NCI-H1092 treated with DMSO at 0.1 percent for 48 hours (cell line): Measurements from ENCODE around the gene ZNF169.
"Not testable (repeated sequence)": the region's sequence is repeated elsewhere in the genome, so short reads cannot be mapped to it uniquely, and the experiment has no call there.

Experiments
- DNase-seq: peaks from one replicate; lab custom pipeline; 2025; lab: John Stamatoyannopoulos, UW

The ZNF169 gene

GRCh38 chr9:94287877-94288513, 28.9 kb downstream of the ZNF169 start:
- DNase-seq = no peak

GRCh38 chr9:94289691-94290090, 30.6 kb downstream of the ZNF169 start:
- DNase-seq = no peak

- DNase-seq = no peak
These were observed 40.0 kb downstream of the ZNF169 start for GRCh38 chr9:94298949-94299599.

GRCh38 chr9:94300470-94301301, 41.6 kb downstream of the ZNF169 start:
- DNase-seq = no peak

GRCh38 chr9:94301583-94301982, 42.5 kb downstream of the ZNF169 start:
- DNase-seq = no peak

GRCh38 chr9:94302426-94302825, 43.3 kb downstream of the ZNF169 start:
- no peak for DNase-seq

- no peak for DNase-seq
These were observed 44.2 kb downstream of the ZNF169 start for GRCh38 chr9:94303321-94303720.

GRCh38 chr9:94315034-94315984, 56.2 kb downstream of the ZNF169 start:
- DNase-seq = not testable (repeated sequence)

GRCh38 chr9:94316236-94316635, 57.1 kb downstream of the ZNF169 start:
- not testable (repeated sequence) for DNase-seq

- not testable (repeated sequence) for DNase-seq
These were observed 59.0 kb downstream of the ZNF169 start for GRCh38 chr9:94317949-94318657.

GRCh38 chr9:94322342-94322940, 63.3 kb downstream of the ZNF169 start:
- not testable (repeated sequence) for DNase-seq

- not testable (repeated sequence) for DNase-seq
These were observed 64.2 kb downstream of the ZNF169 start for GRCh38 chr9:94323153-94323798.

- not testable (repeated sequence) for DNase-seq
These were observed 66.5 kb downstream of the ZNF169 start for GRCh38 chr9:94325583-94325982.

GRCh38 chr9:94328544-94328943, 69.4 kb downstream of the ZNF169 start, which contains the start of gene NUTM2F:
Gene NUTM2F (minus strand): TSS chr9:94328644. CDS start chr9:94328623, 21 bp downstream.
- DNase-seq = not testable (repeated sequence)

- not testable (repeated sequence) for DNase-seq
These were observed 77.3 kb downstream of the ZNF169 start for GRCh38 chr9:94336445-94336844.

- not testable (repeated sequence) for DNase-seq
These were observed 79.6 kb downstream of the ZNF169 start for GRCh38 chr9:94338723-94339122.

GRCh38 chr9:94339657-94340056, 80.6 kb downstream of the ZNF169 start:
- not testable (repeated sequence) for DNase-seq

- not testable (repeated sequence) for DNase-seq
These were observed 81.7 kb downstream of the ZNF169 start for GRCh38 chr9:94340750-94341149.

GRCh38 chr9:94341703-94342102, 82.6 kb downstream of the ZNF169 start:
- DNase-seq = not testable (repeated sequence)

GRCh38 chr9:94347451-94347850, 88.4 kb downstream of the ZNF169 start:
- not testable (repeated sequence) for DNase-seq
